ENCODE data around the gene ZNF668. TPM values are rescaled to one million over a fixed set of nuclear protein-coding genes. Genes with fewer than 3 reads are reported as not detected.

ZNF668 gene
- total RNA-seq, 1 donor from 2014 or later: 15.2 TPM

DNA sequence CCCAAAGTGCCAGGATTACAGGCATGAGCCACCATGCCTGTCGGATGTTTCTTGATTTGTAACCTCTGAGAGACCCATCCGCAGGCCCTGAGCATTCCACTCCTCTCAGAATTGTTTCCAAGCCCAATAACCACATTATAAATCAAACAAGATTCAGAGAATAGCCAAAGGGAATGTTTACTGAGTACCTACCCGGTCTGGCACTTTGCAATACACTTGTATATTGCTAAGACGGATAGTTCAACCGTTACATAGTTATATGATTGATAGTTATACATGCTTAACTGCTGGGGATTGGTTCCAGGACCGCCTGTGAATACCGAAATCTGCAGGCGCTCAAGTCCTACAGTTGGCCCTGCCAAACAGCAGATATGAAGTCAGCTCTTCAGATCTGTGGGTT lies 40.4 kb upstream of the ZNF668 start:
- H3K4me3 Mint-ChIP-seq (ENCODE audit: unreplicated experiment): no peak overlapping the region

DNA sequence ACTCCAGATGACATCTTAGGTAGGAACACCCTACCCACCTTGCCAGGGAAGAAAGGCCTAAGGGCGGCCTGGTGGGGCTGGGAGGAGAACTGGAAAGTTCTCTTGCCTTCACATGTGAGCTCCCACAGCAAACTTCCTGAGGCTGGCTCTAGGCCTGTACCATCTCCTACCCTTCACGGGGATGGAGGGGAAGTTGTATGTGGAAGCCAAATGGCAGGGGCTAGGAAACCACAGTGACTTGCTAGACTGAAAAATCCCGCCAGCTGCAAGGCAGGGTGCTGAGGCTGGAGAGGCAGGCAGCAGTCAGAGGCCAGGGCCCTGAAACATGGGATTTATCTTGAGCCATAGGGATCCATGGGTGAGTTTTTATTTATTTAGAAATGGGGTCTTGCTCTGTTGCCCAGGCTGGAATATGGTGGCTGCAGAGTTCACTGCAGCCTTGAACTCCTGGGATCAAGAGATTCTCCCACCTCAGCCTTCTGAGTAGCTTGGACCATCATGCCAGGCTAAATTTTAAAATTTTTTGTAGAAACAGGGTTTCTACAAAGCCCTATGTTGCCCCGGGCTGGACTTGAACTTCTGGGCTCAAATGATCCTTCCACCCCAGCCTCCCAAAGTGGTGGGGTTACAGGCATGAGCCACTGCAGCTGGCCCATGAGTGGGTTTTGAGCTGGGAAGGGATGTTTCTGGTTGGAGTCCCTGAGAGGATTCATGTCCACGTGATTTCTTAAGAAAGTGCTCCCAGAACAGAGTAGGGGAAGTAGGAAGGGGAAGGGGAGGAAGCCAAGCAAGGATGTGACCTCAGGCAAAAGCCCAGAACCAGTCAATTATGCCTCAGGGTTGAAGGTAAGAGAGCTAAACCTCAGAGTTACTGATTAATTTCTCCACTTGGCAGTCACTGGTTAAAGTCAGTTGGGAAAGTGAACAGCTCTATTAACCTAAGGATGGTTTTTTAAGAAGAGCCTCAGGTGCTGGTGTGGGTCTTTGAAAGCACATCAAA lies 39.4 kb upstream of the ZNF668 start:
- Mint-ChIP-seq H3K27me3 (ENCODE audit: low read depth) (no peaks in the 10 kb centered on the region), H3K27ac (ENCODE audit: unreplicated experiment) (peak overlapping the region; percentile 59), H3K9me3 (ENCODE audit: low read depth) (no peaks in the 10 kb centered on the region), H3K36me3 (ENCODE audit: low read depth) (peaks cover 14% of the 10 kb centered on the region), H3K4me3 (ENCODE audit: unreplicated experiment) (no peak overlapping the region), H3K4me1 (ENCODE audit: low read depth) (peaks cover 18% of the 10 kb centered on the region)
- no peak for DNase-seq (ENCODE audit: low spot score)
- TF ChIP-seq, protein P1, sequence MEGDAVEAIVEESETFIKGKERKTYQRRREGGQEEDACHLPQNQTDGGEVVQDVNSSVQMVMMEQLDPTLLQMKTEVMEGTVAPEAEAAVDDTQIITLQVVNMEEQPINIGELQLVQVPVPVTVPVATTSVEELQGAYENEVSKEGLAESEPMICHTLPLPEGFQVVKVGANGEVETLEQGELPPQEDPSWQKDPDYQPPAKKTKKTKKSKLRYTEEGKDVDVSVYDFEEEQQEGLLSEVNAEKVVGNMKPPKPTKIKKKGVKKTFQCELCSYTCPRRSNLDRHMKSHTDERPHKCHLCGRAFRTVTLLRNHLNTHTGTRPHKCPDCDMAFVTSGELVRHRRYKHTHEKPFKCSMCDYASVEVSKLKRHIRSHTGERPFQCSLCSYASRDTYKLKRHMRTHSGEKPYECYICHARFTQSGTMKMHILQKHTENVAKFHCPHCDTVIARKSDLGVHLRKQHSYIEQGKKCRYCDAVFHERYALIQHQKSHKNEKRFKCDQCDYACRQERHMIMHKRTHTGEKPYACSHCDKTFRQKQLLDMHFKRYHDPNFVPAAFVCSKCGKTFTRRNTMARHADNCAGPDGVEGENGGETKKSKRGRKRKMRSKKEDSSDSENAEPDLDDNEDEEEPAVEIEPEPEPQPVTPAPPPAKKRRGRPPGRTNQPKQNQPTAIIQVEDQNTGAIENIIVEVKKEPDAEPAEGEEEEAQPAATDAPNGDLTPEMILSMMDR (IDR thresholded peaks at IDR 0.05): no peak

More for the DNA sequence above, 40.4 kb upstream of the ZNF668 start:
- Mint-ChIP-seq H3K27ac (ENCODE audit: unreplicated experiment) (peak overlapping the region; percentile 32), H3K36me3 (ENCODE audit: low read depth) (peaks cover 16% of the 10 kb centered on the region), H3K4me1 (ENCODE audit: low read depth) (peaks cover 20% of the 10 kb centered on the region), H3K27me3 (ENCODE audit: low read depth) (no peaks in the 10 kb centered on the region), H3K9me3 (ENCODE audit: low read depth) (no peaks in the 10 kb centered on the region)
- DNase-seq (ENCODE audit: low spot score): no peak
- TF ChIP-seq, protein P1 (IDR thresholded peaks at IDR 0.05): no peak

DNA sequence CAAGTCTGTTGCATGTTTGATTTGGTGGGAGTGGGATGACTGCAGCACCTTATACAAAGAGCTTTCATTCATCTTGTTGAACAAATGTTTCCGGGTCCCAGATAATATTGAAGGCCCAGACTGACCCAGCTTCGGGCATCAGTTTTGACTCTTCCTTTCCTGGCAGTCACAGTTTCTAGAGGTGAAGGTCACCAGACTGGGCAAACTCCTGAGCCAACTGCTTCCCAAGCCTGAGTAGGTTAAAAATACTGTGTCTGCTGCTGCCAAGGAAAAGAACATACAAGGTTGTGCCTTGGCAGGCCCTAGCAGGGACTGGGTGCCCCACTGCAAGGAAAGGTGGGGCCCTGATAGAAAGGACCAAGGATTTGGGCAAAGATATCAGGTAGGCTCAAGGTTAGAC lies 38.7 kb upstream of the ZNF668 start:
- H3K27ac Mint-ChIP-seq (ENCODE audit: unreplicated experiment): no peak overlapping the region
- no peaks in the 10 kb centered on the region for H3K27me3 Mint-ChIP-seq (ENCODE audit: low read depth)
- peaks cover 14% of the 10 kb centered on the region for H3K36me3 Mint-ChIP-seq (ENCODE audit: low read depth)
- H3K9me3 Mint-ChIP-seq (ENCODE audit: low read depth): no peaks in the 10 kb centered on the region
- peaks cover 16% of the 10 kb centered on the region for H3K4me1 Mint-ChIP-seq (ENCODE audit: low read depth)
- no peak for DNase-seq (ENCODE audit: low spot score)
- H3K4me3 Mint-ChIP-seq (ENCODE audit: unreplicated experiment): no peak overlapping the region
- TF ChIP-seq, protein P1 (IDR thresholded peaks at IDR 0.05): no peak

DNA sequence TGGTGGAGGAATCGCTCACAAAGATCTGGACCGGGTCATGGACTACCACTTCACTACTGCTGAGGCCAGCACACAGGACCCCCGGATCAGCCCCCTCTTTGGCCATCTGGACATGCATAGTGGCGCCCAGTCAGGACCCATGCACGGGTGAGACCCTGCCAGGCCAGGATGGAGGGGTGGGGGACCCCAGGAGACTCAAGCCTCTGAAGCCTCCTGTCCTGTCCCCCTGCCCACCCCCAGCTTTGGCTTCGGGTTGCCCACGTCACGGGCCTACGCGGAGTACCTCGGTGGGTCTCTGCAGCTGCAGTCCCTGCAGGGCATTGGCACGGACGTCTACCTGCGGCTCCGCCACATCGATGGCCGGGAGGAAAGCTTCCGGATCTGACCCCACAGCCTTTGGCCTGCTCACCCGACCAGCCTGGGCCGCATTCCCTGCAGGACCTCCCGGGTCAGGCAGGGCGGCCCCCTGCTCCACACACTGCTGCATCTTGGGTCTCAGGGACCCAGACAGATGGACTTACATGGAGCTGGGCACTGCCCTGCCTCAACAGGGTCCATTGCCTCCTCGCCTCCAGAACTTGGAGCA lies 37.9 kb upstream of the ZNF668 start:
- DNase-seq (ENCODE audit: low spot score): no peak
- Mint-ChIP-seq H3K9me3 (ENCODE audit: low read depth) (no peaks in the 10 kb centered on the region), H3K4me1 (ENCODE audit: low read depth) (peaks cover 21% of the 10 kb centered on the region), H3K36me3 (ENCODE audit: low read depth) (peaks cover 14% of the 10 kb centered on the region), H3K27ac (ENCODE audit: unreplicated experiment) (no peak overlapping the region), H3K27me3 (ENCODE audit: low read depth) (no peaks in the 10 kb centered on the region), H3K4me3 (ENCODE audit: unreplicated experiment) (no peak overlapping the region)
- TF ChIP-seq, protein P1 (IDR thresholded peaks at IDR 0.05): no peak
